Skeletal muscle satellite cell (primary cell): Measurements from ENCODE around the gene TMEM131.

Source experiments
- H3K27me3 ChIP-seq: 2 replicates; pipeline ENCODE4 v1.7.0; 2013; ENCODE audit warnings: low read length; ENCODE audit not compliant: control insufficient read depth, insufficient read depth
- H3K36me3 ChIP-seq: 2 replicates; pipeline ENCODE4 v1.7.0; 2013; ENCODE audit warnings: mild to moderate bottlenecking, control low read depth, low read length; ENCODE audit not compliant: insufficient read depth
- H3K4me1 ChIP-seq: 2 replicates; pipeline ENCODE4 v1.7.0; 2013; ENCODE audit warnings: low read length; ENCODE audit not compliant: control insufficient read depth, insufficient read depth
- H3K4me2 ChIP-seq: 2 replicates; pipeline ENCODE4 v1.7.0; 2013; ENCODE audit warnings: mild to moderate bottlenecking, low read length
- H3K4me3 ChIP-seq: 2 replicates; pipeline ENCODE4 v1.7.0; 2013; ENCODE audit warnings: low read length
- H3K9ac ChIP-seq: 2 replicates; pipeline ENCODE4 v1.7.0; 2013; ENCODE audit warnings: mild to moderate bottlenecking, low read depth, low read length, moderate library complexity
- H3K9me3 ChIP-seq: replicated peaks from 2 replicates; pipeline ENCODE4 v1.7.0; 2013; ENCODE audit warnings: mild to moderate bottlenecking, control low read depth, low read length

The TMEM131 gene

DNA sequence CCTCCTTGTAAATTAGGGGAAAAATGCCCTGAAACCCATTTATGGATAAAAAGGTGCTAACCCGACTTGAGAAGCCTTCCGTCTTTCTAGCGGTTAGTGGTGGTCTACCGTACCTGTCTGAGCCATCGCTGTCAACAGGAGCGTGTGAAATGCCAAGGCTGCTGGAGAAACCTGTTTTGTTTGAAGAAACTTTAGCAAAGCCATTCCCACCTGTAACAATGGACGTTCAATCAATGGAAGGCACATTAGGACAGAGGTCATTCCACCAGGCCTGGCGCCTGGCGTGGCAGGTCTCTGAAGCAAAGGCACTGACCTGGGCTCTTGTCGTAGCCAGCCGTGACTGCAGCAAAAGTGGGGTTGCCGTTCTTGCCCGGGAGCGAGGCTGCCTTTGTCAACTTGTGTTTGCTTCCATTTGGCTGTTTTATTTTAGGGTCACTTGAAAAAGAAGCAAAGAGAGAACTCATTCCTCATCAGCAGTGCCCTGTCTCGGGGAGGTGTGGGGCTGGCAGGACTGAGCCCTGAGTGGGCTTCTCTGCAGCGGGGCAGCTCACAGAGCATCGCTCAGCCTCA is 235.2 kb downstream of the TMEM131 start:
- no peak overlapping the region for H3K4me2 ChIP-seq
- peaks cover 10% of the 10 kb centered on the region for H3K4me1 ChIP-seq
- peaks cover 64% of the 10 kb centered on the region for H3K36me3 ChIP-seq
- no peak overlapping the region for H3K9ac ChIP-seq
- H3K27me3 ChIP-seq: no peaks in the 10 kb centered on the region
- H3K9me3 ChIP-seq: no peaks in the 10 kb centered on the region
- H3K4me3 ChIP-seq: no peak overlapping the region

DNA sequence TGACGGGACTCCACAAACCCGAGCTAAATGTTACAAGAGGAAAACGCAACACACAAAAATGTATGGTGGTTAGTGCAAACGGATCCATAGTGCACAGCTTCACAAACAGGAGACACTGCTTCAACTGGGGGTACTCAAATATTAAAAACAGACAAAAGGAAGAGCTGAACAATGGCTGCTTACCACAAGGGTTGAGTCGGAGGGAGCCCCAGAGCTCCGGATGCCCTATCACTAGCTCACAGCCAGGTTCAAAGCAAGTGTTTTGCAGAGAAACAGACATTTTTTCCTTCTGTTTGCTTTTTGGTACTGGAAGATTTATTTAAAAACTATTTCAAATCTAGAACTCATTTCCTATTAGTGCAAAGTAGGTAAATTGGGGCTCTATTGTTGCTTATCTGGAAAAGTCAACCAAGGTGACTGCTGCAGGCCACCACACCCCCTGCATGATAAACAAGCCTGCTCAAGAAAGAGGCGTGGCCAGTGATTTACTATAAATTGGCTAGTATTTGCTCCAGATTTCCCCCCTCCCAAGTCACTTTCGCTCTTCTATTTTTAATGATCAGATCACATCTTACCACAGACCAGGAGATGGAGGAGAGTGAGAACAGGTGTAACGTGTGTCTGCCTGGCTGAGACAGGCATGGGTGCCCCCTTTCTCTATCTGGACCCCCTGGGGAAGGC is 235.9 kb downstream of the TMEM131 start:
- H3K9me3 ChIP-seq: no peaks in the 10 kb centered on the region
- H3K9ac ChIP-seq: no peak overlapping the region
- H3K27me3 ChIP-seq: no peaks in the 10 kb centered on the region
- no peak overlapping the region for H3K4me2 ChIP-seq
- peaks cover 10% of the 10 kb centered on the region for H3K4me1 ChIP-seq
- no peak overlapping the region for H3K4me3 ChIP-seq
- H3K36me3 ChIP-seq: peaks cover 70% of the 10 kb centered on the region

DNA sequence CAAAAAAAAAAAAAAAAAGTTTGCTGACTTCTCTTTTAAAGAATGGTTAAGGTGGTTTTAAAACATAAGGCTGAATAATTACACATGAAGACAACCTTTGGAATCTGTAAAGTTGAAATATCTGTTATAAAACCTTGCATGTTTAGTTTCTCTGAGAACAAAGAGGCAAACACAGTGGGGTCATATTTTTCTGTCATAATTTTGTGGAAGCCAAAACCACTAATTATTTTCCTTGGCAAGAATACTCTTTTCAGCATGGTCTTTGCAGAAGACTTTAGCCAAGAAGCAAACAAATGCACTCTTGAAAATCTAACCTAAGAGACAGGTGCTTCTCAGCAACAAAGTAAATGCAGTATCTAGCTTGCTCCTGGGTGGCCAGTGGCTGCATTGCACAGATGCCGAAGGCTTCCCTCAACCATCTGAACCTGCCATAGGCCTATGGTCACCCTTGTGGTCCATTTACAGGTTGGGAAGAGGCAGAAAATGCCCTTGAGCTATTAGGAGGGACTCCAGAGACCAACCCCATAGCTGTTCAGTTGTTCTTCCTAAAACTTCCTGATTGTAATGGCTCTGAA is 237.5 kb downstream of the TMEM131 start:
- H3K36me3 ChIP-seq: peaks cover 68% of the 10 kb centered on the region
- H3K27me3 ChIP-seq: no peaks in the 10 kb centered on the region
- no peaks in the 10 kb centered on the region for H3K9me3 ChIP-seq
- no peak overlapping the region for H3K4me2 ChIP-seq
- H3K4me1 ChIP-seq: peaks cover 5% of the 10 kb centered on the region
- no peak overlapping the region for H3K4me3 ChIP-seq
- no peak overlapping the region for H3K9ac ChIP-seq

DNA sequence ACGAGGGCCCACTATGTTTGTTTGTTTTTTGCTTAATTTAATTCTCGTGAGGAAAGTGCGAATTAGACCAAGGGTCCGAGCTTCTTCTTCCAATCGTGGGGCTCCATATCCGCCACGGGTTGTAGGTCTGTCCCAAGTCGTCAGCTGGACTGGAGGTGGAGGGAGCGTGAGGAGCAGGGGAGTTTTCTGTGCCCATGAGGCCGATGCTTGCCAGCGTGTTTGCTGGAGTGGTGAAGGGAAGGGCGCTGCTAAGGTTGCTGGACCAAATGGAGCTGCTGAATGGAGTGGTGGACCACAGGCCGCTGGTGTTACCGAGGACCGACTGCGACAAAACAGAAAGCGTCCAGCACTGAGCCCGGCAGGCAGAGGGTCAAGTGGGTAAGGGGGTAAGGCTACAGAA is 238.7 kb downstream of the TMEM131 start:
- H3K36me3 ChIP-seq: peaks cover 61% of the 10 kb centered on the region
- H3K4me3 ChIP-seq: no peak overlapping the region
- H3K9ac ChIP-seq: no peak overlapping the region
- H3K27me3 ChIP-seq: no peaks in the 10 kb centered on the region
- H3K4me2 ChIP-seq: no peak overlapping the region
- H3K9me3 ChIP-seq: no peaks in the 10 kb centered on the region
- peaks cover 10% of the 10 kb centered on the region for H3K4me1 ChIP-seq

DNA sequence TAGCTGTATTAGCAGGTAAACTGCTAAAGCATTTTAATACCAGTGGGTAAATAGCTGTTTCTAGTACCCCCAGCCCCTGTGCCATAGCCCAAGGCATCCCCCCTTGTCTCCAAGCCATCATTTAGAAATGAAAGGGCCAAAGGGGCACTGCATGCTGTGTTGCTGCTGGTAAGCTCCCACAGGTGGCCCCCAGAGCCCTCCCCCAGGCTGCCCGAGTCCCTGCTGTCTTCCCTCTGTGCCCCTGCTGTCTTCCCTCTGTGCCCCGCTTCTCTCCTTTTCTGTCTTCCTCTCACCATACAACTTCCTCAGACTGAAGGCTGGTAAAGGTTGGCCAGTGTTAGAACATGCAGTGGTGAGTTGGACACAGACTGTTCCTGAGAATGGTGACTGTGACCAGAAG is 240.3 kb downstream of the TMEM131 start:
- Histone ChIP-seq H3K27me3 (no peaks in the 10 kb centered on the region), H3K9ac (no peak overlapping the region), H3K4me2 (no peak overlapping the region)

DNA sequence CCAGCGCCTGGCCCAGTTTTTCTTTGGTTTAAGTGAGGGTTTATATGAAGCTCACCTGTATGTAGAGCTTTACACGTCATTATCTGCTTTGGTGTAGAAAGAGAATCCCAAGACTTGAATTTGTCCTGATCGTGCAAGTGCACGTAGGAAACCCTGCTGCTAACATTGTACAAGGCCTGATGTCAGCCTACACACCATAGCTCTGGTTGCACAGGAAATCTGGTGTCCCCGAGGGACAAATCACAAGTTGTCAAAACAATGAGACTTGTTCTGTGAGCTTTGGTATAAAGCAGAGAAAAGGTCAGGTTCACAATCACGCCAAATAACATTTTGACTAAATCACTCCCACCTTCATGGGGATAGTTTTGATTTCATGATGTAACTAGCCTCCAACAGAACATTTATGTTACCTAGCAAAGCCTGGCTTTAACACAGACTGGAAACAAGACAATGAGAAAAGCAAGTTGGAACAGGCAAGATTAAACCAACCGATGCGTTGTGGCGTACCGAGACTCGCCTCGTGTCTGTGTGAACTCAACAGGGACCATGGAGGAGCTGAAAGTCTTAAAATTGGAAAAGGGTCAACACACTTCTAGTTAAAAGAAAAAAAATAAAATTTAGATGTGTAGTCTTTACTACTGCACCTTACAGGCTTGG is 240.9 kb downstream of the TMEM131 start:
- no peak overlapping the region for H3K4me2 ChIP-seq
- no peak overlapping the region for H3K4me3 ChIP-seq
- H3K9ac ChIP-seq: no peak overlapping the region
- peaks cover 15% of the 10 kb centered on the region for H3K4me1 ChIP-seq
- no peaks in the 10 kb centered on the region for H3K9me3 ChIP-seq
- no peaks in the 10 kb centered on the region for H3K27me3 ChIP-seq
- peaks cover 44% of the 10 kb centered on the region for H3K36me3 ChIP-seq

More for the DNA sequence above, 240.3 kb downstream of the TMEM131 start:
- H3K4me1 ChIP-seq: peaks cover 15% of the 10 kb centered on the region
- no peak overlapping the region for H3K4me3 ChIP-seq
- H3K36me3 ChIP-seq: peaks cover 50% of the 10 kb centered on the region
- no peaks in the 10 kb centered on the region for H3K9me3 ChIP-seq

DNA sequence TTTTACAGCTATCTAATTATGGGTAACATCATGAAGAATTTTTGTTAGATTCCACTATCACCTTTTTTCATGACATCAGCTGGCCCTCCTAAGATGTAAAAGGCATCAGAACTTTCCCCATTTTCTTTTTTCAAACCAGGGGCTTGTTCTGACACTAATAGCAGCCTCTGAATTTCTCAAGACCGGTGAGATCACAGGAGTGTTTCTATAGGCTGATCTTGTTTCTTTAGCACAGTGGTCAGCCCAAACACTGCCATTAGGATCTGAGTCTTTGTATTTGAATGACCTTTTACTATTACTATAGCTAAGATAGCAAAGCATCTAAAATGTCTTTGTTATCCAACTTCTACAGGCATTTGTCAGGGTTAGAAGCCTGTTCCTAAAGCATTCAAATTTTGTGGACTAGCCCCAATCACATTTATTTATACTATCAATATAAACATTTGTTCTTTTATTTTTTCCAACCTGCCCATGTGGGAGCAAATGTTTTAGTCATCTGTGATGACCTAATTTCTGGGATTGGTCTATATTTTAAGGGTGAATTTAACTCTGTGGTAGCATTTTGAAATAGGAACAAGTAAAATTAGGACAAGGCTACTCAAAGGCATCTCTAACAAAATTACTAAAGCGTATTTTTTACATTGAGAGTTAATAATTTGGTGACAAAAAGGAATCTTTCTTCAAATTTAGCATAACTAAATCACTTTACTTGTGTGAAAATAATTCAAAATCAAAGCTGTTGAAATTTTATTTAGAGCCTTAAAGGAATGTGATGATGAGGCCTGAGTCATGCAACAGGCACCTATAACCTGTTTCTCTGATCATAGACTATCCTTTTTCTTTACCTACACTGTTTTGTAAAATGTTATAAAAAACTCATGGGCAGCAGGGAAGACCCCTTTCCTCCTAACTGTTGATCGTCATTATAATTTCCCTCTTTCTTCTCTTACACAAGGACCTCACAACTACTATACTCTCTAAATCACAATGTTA is 243.1 kb downstream of the TMEM131 start:
- Histone ChIP-seq H3K27me3 (no peaks in the 10 kb centered on the region), H3K4me1 (peaks cover 18% of the 10 kb centered on the region), H3K9me3 (no peaks in the 10 kb centered on the region), H3K4me2 (no peak overlapping the region), H3K9ac (no peak overlapping the region), H3K4me3 (no peak overlapping the region), H3K36me3 (peaks cover 28% of the 10 kb centered on the region)

DNA sequence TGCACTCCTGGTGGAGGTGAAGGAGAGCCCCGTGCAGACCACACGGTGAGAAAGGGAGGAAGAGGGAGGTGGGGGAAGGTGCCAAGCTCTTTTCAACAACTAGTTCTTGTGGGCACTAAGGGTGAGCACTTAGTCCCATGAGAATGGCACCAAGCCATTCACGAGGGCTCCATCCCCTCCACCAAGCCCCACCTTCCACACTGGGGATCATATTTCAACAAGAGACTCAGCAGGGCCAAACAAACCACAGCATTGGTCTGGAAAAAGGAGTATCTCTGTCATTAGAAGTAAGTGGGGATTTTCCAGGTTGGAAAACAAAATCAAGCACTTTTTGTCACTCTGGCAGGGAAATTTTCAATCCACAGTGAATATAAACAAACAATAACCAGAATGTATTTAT is 244.0 kb downstream of the TMEM131 start:
- Histone ChIP-seq H3K4me1 (peaks cover 23% of the 10 kb centered on the region), H3K27me3 (no peaks in the 10 kb centered on the region), H3K36me3 (peaks cover 23% of the 10 kb centered on the region), H3K9me3 (no peaks in the 10 kb centered on the region), H3K4me2 (no peak overlapping the region), H3K4me3 (no peak overlapping the region), H3K9ac (no peak overlapping the region)

DNA sequence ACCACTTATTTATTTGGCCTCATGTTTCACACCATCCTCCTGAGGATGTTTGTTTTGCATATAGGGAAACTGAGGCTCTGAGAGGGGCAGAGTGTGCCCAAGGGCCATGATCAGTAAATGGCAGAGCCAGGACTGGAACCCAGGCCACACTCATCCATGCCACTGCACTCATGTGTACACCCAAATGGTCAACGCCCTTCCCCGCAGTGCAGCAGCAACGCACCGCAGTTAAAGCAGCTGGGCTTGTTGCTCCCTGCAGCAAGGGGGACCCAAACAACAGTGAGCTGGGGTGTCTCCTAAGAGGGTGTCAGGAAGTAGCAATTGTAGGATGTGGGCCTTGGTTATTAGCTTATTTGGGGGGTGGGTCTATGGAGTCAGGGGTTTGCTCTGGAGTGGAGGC is 245.7 kb downstream of the TMEM131 start:
- H3K4me2 ChIP-seq: no peak overlapping the region
- peaks cover 23% of the 10 kb centered on the region for H3K4me1 ChIP-seq

DNA sequence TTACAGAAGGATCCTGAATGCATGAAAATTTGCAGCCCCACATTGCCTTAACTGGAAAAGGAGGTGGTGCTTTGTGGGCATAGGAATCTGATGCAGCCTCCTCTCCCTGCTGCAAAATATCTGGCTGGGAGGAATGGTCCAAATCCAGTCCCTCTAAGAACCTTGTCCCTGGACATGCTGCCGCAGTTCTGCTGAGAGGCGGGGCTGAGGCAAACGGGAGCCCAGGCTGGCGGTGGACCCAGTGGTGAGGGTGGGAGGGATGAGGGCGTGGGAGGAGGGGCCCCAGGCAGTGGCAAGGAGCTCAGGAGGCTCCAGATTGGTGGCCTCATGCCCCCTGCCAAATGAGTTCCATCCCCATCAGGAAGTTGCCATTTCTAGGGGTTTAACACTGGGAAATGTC is 246.2 kb downstream of the TMEM131 start:
- Histone ChIP-seq H3K9me3 (no peaks in the 10 kb centered on the region), H3K4me3 (no peak overlapping the region), H3K27me3 (no peaks in the 10 kb centered on the region), H3K4me1 (peaks cover 23% of the 10 kb centered on the region), H3K4me2 (no peak overlapping the region), H3K36me3 (peaks cover 2% of the 10 kb centered on the region), H3K9ac (no peak overlapping the region)

More for the DNA sequence above, 245.7 kb downstream of the TMEM131 start:
- Histone ChIP-seq H3K27me3 (no peaks in the 10 kb centered on the region), H3K9ac (no peak overlapping the region), H3K4me3 (no peak overlapping the region), H3K36me3 (peaks cover 7% of the 10 kb centered on the region), H3K9me3 (no peaks in the 10 kb centered on the region)

DNA sequence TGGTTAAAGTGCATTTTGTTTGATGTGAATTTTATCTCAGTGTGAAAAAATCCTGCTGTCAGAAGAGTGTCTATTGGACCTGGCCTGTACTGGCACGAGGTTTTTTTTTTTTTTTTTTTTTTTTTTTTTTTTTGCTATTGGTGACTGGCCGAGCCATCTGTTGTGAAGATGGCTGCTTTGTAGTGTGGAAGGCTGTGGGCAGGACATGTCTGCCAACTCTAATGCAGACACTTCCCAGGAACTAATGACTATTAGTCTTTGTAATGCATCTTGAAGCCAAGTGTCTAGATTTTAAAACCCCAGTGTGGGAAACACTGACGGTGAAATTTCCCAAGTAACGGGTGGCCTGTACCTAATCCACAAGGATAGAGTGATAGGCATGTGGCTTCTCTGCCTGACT is 248.0 kb downstream of the TMEM131 start:
- H3K36me3 ChIP-seq: no peaks in the 10 kb centered on the region
- H3K4me3 ChIP-seq: no peak overlapping the region
- H3K9ac ChIP-seq: no peak overlapping the region
- no peak overlapping the region for H3K4me2 ChIP-seq
- peaks cover 24% of the 10 kb centered on the region for H3K4me1 ChIP-seq
- no peaks in the 10 kb centered on the region for H3K27me3 ChIP-seq
- no peaks in the 10 kb centered on the region for H3K9me3 ChIP-seq
